Heart left ventricle (tissue), 16 donors: ENCODE data around the gene BUB3. TPM values are rescaled to one million over a fixed set of nuclear protein-coding genes. Genes with fewer than 3 reads are reported as not detected.

Source experiments
- ATAC-seq, 4 donors: fragments of 200-7000 bp; cut with Tn5 transposase; one replicate each; pipeline ENCODE4 v1.9.1; 2020 to 2022; ENCODE audit warnings: moderate library complexity in 4 of 4, mild to moderate bottlenecking in 3 of 4, moderate number of reproducible peaks in 1 of 4
- DNase-seq, 5 donors: peaks; one replicate each; pipeline ENCODE4 v3.0.0-alpha.2; 2020
- H3K27ac ChIP-seq, 12 donors: fragments of 200-600 bp; sonication (generic) in 4 of 12; one replicate each; pipeline versions ENCODE4 v1.5.0 to v1.8.0; 2016 to 2022; ENCODE audit warnings: mild to moderate bottlenecking in 2 of 12
- H3K27me3 ChIP-seq, 9 donors: fragments of 200-600 bp; sonication (generic) in 2 of 9; one replicate each; pipeline versions ENCODE4 v1.5.1 to v1.8.0; 2016 to 2022; ENCODE audit warnings: mild to moderate bottlenecking in 3 of 9
- H3K36me3 ChIP-seq, 9 donors: fragments of 200-600 bp; sonication (generic) in 2 of 9; one replicate each; pipeline versions ENCODE4 v1.5.0 to v1.8.0; 2018 to 2022; ENCODE audit warnings: mild to moderate bottlenecking in 2 of 9
- H3K4me1 ChIP-seq, 12 donors: fragments of 200-600 bp; sonication (generic) in 4 of 12; one replicate each; pipeline versions ENCODE4 v1.5.0 to v1.8.0; 2016 to 2022; ENCODE audit warnings: mild to moderate bottlenecking in 3 of 12
- H3K4me3 ChIP-seq, 12 donors: fragments of 200-600 bp; sonication (generic) in 4 of 12; one replicate each; pipeline versions ENCODE4 v1.5.0 to v1.8.0; 2017 to 2022; ENCODE audit warnings: mild to moderate bottlenecking in 9 of 12, moderate library complexity in 4 of 12
- H3K9me3 ChIP-seq, 12 donors: fragments of 200-600 bp; sonication (generic) in 4 of 12; one replicate each; pipeline versions ENCODE4 v1.5.0 to v1.8.0; 2016 to 2022; ENCODE audit warnings: mild to moderate bottlenecking in 1 of 12
- POLR2A ChIP-seq, 2 donors: fragments of 450-650 bp; IDR thresholded peaks; one replicate each; pipeline ENCODE4 v1.6.1; 2017; ENCODE audit warnings: antibody characterized with exemption in 2 of 2, mild to moderate bottlenecking in 2 of 2, moderate library complexity in 2 of 2
- WGBS, 4 donors: extraction: QIAGEN DNeasy Blood & Tissue Kit in 2 of 4; methylation state at CpG; one replicate each; pipeline versions ENCODE4 v1.1.5 to v1.1.7; 2013 to 2018; 5-methylcytosine and 5-hydroxymethylcytosine counted together
- intact Hi-C, 10 donors: fragments of 100-400 bp; cut with DNase I; formaldehyde crosslinking; loops; one replicate each; pipeline versions ENCODE4 v1.11.1 to v1.14.2; 2022
- polyA plus RNA-seq, 2 donors: library from polyadenylated mRNA; stranded (reverse); fragments of 200-250 nt; gene quantifications; one replicate each; pipeline ENCODE4 v1.2.3, GENCODE V29; 2013
- total RNA-seq, 9 donors: library from RNA; depleted of rRNA in 2 of 9; stranded (reverse); fragments of >200 nt in 2 of 9; fragmentation: NEBNext Ultra II Directional in 3 of 9; extraction: Animal tissue kit (Norgen Biotek cat#: 25700) in 3 of 9; gene quantifications; one replicate each; pipeline versions ENCODE4 v1.1.0 to v1.2.4, GENCODE V29; 2016 to 2023
- TF ChIP-seq, protein P1 (sequence below), 12 donors: fragments of 200-600 bp; sonication (generic) in 4 of 12; IDR thresholded peaks; one replicate each; pipeline versions ENCODE4 v1.5.0 to v1.8.0; 2018 to 2022; ENCODE audit warnings: antibody characterized with exemption in 12 of 12, mild to moderate bottlenecking in 5 of 12
- donor health status: ischemic (EF 13 %, LVEDD 7.1; RV severe dilation, severe dysfunction).
- donor health status: healthy with polysubstance abuse.
- donor health status: DM: no; HTN: yes; CAD: no.
- donor health status: DM: no; HTN: no; CAD: no.
- donor health status: ischemic (EF 25% LVEDD 6.9; RV normal size, moderate dysfunction).
- donor health status: ischemic (EF 25% LVEDD 5.7; RV mildly dilated, moderate dysfunction).
- donor health status: healthy.
- donor health status: DM: yes; HTN: yes; CAD: no.
- donor health status: ischemic (EF 35%, LVEDD 5.7; RV mildly dilated, moderate dysfunction).
- donor health status: nonischemic (EF 11% LVEDD 7.7; RV severe dilation, severe dysfunction).
- donor health status: DM: yes; HTN: yes; CAD: no.
- donor health status: PGD.
- donor health status: ischemic (EF 29% LVEDD 5.4; RV normal size, mild dysfunction).
- donor health status: nonischemic (EF 23%, LVEDD 6.1; RV moderate dilation, normal function).

The BUB3 gene
- total and polyA plus RNA-seq, 11 donors, result 15.1 to 62.4 (median 38.7) TPM

DNA sequence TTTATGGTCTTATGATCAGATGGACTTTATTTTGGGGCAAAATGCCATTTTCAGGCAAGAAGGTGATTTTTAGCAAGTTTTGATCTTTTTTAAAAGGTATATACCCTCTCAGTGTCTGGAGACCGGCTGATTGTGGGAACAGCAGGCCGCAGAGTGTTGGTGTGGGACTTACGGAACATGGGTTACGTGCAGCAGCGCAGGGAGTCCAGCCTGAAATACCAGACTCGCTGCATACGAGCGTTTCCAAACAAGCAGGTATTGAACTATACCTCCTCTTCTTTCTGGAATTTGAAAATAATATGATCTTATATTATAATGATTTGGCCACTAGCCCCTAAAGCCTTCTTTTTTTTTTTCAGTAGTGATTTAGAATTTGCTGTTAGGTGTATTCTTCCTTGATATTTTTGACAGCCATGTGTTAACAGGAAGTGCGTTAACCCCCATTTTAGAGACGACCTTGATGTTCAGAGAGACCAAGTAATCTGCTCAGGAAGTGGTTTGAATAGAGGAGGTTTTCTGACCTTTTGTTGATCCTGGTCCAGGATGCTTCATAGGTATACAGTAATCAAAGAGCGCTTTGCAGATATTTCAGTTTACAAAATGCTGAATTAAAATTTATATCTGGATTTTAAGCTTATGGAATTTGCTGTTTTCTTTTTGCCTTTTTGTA lies 6.2 kb downstream of the BUB3 start:
- H3K4me3 ChIP-seq, result no peak overlapping the region
- H3K4me1 ChIP-seq, result peaks cover 0 to 48% (median 7%) of the 10 kb centered on the region in 12 donors
- peaks cover 0 to 95% (median 88%) of the 10 kb centered on the region in 9 donors for H3K36me3 ChIP-seq
- TF ChIP-seq, protein P1, sequence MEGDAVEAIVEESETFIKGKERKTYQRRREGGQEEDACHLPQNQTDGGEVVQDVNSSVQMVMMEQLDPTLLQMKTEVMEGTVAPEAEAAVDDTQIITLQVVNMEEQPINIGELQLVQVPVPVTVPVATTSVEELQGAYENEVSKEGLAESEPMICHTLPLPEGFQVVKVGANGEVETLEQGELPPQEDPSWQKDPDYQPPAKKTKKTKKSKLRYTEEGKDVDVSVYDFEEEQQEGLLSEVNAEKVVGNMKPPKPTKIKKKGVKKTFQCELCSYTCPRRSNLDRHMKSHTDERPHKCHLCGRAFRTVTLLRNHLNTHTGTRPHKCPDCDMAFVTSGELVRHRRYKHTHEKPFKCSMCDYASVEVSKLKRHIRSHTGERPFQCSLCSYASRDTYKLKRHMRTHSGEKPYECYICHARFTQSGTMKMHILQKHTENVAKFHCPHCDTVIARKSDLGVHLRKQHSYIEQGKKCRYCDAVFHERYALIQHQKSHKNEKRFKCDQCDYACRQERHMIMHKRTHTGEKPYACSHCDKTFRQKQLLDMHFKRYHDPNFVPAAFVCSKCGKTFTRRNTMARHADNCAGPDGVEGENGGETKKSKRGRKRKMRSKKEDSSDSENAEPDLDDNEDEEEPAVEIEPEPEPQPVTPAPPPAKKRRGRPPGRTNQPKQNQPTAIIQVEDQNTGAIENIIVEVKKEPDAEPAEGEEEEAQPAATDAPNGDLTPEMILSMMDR (IDR thresholded peaks at IDR 0.05), result no peak
- TF ChIP-seq POLR2A (IDR thresholded peaks at IDR 0.05), result no peak
- intact Hi-C loops, result no loop called here
- ATAC-seq (no peak), DNase-seq (no peak)
- H3K27ac ChIP-seq, result no peak overlapping the region
- 86 to 89% (median 88%) methylated on average over 11 of the region's 11 CpGs for WGBS, 4 donors
- H3K9me3 ChIP-seq, result no peaks in the 10 kb centered on the region
- H3K27me3 ChIP-seq, result no peaks in the 10 kb centered on the region

DNA sequence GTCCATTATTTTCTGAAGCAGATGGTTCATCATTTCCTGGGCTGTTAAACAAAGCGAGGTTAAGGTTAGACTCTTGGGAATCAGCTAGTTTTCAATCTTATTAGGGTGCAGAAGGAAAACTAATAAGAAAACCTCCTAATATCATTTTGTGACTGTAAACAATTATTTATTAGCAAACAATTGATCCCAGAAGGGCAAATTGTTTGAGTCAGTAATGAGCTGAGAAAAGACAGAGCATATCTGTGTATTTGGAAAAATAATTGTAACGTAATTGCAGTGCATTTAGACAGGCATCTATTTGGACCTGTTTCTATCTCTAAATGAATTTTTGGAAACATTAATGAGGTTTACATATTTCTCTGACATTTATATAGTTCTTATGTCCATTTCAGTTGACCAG lies 10.1 kb downstream of the BUB3 start:
- Histone ChIP-seq H3K9me3 (no peaks in the 10 kb centered on the region), H3K27ac (no peak overlapping the region), H3K4me3 (no peak overlapping the region), H3K4me1 (peaks cover 0 to 17% (median 0%) of the 10 kb centered on the region in 12 donors), H3K36me3 (peaks cover 0 to 97% (median 81%) of the 10 kb centered on the region in 9 donors), H3K27me3 (no peaks in the 10 kb centered on the region)
- 89 to 94% (median 93%) methylated on average over 2 of the region's 2 CpGs for WGBS, 4 donors
- TF ChIP-seq, protein P1 (IDR thresholded peaks at IDR 0.05), result no peak
- no peak for TF ChIP-seq POLR2A (IDR thresholded peaks at IDR 0.05)
- ATAC-seq, result no peak
- intact Hi-C loops, result no loop called here
- no peak for DNase-seq

DNA sequence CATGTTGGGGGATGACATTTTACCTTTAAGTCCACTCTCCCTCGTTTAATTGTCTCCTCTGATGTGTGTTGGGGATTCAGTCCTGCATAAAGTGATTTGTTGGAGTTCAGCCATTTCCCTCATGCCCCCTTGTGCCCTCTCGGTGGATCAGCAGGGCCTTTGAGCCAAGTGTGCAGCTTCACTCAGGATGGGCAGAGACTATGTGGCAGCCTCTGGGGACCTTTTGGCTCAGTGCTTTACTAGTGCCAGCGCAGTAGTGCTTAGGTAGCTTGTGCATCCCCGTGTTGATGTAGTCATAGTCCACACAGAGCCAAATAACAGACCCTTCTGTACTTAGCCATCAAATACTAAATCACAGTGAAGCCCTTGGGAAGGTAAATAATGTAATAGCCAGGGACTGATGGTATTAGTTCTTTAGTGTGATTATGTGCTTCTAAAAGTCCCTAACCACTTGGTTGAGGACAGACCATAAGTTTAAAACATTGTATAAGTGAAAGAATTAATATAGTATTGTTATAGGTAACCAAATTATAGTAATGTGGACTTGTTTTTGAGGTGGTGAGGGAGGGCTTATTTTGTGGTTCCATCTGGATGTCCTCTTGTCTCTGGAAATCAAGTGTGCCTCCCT lies 11.4 kb downstream of the BUB3 start:
- TF ChIP-seq, protein P1 (IDR thresholded peaks at IDR 0.05), result no peak
- no peak for TF ChIP-seq POLR2A (IDR thresholded peaks at IDR 0.05)
- Histone ChIP-seq H3K27ac (no peak overlapping the region), H3K36me3 (peaks cover 0 to 94% (median 80%) of the 10 kb centered on the region in 9 donors), H3K4me3 (no peak overlapping the region), H3K9me3 (no peaks in the 10 kb centered on the region), H3K27me3 (no peaks in the 10 kb centered on the region), H3K4me1 (peaks cover 0 to 5% (median 0%) of the 10 kb centered on the region in 12 donors)
- DNase-seq (no peak), ATAC-seq (no peak)
- intact Hi-C loops, result no loop called here
- 69 to 80% (median 77%) methylated on average over 4 of the region's 4 CpGs for WGBS, 4 donors

DNA sequence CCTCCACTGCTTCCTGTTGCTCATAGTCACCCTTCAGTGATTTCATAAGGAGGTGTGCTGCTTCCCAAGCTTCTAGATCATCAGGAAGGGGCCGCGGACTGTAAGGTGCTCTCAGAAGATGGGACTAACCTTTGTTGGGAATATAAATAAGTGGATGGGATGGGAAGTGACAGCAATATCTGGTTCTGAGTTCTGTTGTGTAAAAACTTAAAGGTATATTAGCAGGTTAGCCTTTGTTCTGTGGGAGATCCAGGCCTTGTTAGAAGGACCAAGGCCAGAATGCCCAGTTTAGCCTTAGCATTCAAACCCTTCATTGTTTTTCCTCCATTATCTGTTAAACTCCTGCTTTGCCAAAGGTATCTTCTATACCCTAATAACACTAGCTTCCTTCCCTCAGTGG lies 12.4 kb downstream of the BUB3 start:
- no peaks in the 10 kb centered on the region for H3K27me3 ChIP-seq
- no peaks in the 10 kb centered on the region for H3K9me3 ChIP-seq
- ATAC-seq (no peak), DNase-seq (no peak)
- peaks cover 0 to 88% (median 70%) of the 10 kb centered on the region in 9 donors for H3K36me3 ChIP-seq
- WGBS, 4 donors, result 91 to 98% (median 95%) methylated on average over 2 of the region's 2 CpGs
- no peak overlapping the region for H3K4me3 ChIP-seq
- intact Hi-C loops, result no loop called here
- H3K27ac ChIP-seq, result no peak overlapping the region
- TF ChIP-seq, protein P1 (IDR thresholded peaks at IDR 0.05), result no peak
- TF ChIP-seq POLR2A (IDR thresholded peaks at IDR 0.05), result no peak
- no peaks in the 10 kb centered on the region for H3K4me1 ChIP-seq
